DOHH2 (cell line): Measurements from ENCODE around the gene GSK3B.

Experiments used
- EZH2phosphoT487 ChIP-seq: fragments of 200-600 bp; sonication (generic); IDR thresholded peaks from 2 replicates; pipeline ENCODE4 v1.6.1; 2017; ENCODE audit warnings: borderline replicate concordance, mild to moderate bottlenecking, antibody characterized with exemption, low read length, moderate library complexity, mixed read lengths
- TF ChIP-seq, protein P1 (sequence below): fragments of 200-600 bp; sonication (generic); IDR thresholded peaks from one replicate; pipeline ENCODE4 v1.5.1; 2014; ENCODE audit warnings: antibody characterized with exemption, mild to moderate bottlenecking, low read depth, low read length; ENCODE audit not compliant: poor library complexity, severe bottlenecking

DNA sequence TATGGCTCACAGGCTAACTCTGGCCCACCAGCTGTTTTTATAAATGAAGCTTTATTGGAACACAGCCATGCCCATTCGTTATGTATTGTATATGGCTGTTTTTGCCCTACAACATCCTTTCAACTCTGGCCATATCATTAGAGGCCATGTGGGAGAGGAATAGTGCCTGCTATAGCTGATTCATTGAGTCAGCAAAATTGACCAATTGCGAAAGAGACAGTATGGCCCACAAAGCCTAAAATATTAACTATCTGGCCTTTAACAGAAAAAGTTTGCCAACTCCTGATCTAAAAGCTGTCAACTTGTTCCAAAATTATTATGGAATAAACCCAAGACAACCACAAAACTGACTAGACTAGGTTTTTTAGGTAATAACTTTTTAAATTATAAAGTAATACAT, 311.0 kb downstream of the GSK3B start:
- TF ChIP-seq, protein P1, sequence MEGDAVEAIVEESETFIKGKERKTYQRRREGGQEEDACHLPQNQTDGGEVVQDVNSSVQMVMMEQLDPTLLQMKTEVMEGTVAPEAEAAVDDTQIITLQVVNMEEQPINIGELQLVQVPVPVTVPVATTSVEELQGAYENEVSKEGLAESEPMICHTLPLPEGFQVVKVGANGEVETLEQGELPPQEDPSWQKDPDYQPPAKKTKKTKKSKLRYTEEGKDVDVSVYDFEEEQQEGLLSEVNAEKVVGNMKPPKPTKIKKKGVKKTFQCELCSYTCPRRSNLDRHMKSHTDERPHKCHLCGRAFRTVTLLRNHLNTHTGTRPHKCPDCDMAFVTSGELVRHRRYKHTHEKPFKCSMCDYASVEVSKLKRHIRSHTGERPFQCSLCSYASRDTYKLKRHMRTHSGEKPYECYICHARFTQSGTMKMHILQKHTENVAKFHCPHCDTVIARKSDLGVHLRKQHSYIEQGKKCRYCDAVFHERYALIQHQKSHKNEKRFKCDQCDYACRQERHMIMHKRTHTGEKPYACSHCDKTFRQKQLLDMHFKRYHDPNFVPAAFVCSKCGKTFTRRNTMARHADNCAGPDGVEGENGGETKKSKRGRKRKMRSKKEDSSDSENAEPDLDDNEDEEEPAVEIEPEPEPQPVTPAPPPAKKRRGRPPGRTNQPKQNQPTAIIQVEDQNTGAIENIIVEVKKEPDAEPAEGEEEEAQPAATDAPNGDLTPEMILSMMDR: no peak
- TF ChIP-seq EZH2phosphoT487: no peak
